GM21619 (cell line): ENCODE measurements around the gene TOM1L2.
"Not testable (repeated sequence)": the region's sequence is repeated elsewhere in the genome, so short reads cannot be mapped to it uniquely, and the experiment has no call there.

Source experiments
- ATAC-seq: cut with Tn5 transposase; IDR thresholded peaks from one replicate; pipeline ENCODE4 v1.9.1; 2021; ENCODE audit not compliant: unreplicated experiment

The TOM1L2 gene

GRCh38 chr17:17971431-17972125, 622 bp downstream of the TOM1L2 start:
- no peak for ATAC-seq

DNA sequence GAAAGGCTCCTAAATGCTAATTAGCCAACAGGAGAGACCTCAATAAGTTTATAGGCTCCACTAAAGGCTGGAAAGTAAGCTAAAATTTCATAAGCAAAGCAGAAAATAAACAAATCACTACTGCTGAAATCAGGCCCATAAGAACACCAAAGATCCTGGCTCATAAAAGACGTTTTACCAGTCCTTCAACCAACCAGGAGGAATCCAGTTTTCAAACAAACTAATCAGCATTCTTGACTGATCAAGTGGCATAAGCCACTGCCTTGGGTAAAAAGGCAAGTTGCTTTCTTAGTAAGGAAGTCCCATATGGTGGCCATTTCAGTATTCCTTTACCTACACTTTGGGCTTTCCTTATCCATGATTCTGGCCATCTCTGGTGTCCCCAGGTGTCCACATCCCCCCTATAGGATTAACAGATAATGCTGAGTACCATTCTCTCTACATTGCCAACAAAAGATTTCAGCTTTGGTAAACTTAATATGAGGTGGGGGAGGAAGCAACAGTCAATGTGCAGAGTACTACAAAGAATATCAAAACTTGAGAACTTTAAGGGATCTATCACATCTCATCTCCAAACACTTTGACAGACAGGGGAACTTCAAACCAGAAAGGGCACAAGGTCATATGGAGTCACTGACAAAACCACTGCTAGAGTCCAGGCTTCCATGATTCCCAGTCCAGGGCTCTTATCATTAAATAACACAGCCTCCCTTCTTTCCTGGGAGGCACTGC, 1.3 kb downstream of the TOM1L2 start:
- no peak for ATAC-seq

DNA sequence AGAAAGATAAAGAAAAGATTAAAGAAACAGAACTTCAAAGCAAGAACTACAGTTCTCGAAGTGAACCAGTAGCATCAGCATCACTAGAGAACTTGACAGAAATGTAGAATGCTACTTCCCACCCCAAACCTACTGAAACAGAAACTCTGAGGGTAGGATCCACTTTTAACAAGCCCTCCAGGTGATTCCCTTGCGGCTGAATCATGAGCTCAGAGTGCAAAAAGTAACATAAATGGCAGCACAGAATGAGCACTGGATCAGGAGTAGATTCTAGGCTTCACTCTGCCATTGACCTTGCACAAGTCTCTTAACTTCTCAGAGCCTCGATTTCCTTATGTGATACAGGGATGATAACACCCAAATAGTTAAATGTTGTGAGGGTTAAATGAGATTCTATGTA, 5.8 kb downstream of the TOM1L2 start:
- no peak for ATAC-seq

GRCh38 chr17:17965152-17965721, 7.0 kb downstream of the TOM1L2 start:
- ATAC-seq: no peak

DNA sequence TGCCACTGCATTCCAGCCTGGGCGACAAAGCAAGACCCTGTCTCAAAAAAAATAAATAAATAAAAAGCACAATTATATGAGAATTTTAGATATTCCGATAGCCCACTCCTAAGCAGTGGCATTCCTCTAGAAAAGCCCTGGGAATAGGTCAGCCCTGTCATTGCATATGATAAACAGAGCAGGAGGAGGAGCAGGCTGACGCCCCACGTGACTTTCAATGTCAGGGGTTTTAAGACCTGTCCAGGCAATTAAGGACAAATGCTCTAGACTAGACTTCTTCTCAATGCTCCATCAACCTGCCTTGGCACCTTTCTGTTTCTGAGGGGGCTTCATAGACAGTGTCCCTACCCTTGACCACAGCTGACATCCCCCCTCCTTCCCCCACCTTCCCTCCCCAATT, 7.5 kb downstream of the TOM1L2 start:
- no peak for ATAC-seq

- ATAC-seq: no peak
Observed at GRCh38 chr17:17963694-17964436, 8.3 kb downstream of the TOM1L2 start.

GRCh38 chr17:17963066-17963465, 9.1 kb downstream of the TOM1L2 start:
- ATAC-seq: no peak

- ATAC-seq: no peak
Observed at GRCh38 chr17:17960500-17961030, 11.6 kb downstream of the TOM1L2 start.

DNA sequence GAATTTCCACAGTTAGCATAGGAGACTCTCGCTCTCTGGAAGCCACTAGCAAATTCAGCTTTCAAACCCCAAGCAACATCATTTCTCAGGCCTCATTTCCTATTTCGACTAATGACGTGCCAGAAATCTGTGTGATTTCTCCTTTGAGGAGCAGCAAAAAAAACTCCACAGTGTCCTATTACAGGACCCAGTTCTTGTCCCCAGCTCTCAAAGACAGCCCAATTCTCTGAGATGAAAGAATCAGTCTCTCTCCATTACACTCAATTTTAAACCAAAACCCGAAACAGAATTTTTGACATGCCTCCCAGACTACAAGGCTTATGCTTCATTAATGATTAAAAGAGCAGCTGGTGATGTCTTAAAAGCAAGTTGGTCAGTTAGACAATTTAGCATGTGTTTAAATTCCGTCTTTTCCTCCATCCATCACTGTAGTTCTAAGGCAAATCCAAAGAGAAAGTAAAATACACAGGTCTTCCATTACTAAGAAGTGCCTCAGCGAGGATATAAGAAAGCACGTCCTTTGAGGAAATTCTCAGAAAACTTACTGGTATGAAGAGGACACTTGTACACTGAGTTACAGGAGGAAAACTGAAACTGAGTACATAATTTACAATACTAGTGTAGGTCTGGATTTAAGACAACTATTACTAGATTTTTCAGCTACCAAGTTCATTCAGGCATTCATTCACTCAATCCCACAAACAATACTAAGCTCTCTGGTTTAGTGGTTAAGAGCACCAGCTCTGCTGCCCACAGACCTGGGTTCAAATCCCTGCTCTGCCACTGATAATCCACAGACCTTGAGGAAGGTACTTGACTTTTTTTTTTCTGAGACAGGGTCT, 12.5 kb downstream of the TOM1L2 start:
- ATAC-seq: peak; percentile 71

DNA sequence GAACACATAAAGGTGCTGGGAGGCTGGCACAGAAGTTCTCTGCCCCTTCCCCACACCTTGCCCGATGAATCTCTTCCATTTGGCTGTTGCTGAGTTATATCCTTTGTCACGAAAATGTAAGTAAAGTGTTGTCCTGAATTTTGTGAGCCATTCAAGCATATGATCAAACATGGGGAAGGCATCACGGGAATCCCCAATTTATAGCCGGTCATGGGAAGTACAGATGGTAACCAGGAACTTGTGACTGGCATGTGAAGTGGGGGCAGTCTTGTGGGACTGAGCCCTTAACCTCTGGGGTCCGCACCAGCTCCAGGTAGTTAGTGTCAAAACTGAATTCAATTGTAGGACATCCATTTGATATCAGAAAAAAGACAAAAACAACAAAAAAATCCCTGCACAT, 13.2 kb downstream of the TOM1L2 start:
- no peak for ATAC-seq

DNA sequence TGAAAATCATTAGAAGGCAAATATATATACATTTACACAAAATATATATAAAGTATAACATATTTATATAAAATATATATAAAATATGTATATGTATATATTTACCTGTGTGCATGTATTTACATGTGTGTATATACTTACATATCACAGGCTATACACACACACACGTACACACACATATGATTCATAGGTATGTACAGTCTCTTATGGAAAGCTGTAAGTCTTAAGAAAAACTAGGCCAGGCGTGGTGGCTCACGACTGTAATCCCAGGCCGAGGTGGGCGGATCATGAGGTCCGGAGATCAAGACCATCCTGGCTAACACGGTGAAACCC, 14.7 kb downstream of the TOM1L2 start:
- no peak for ATAC-seq

GRCh38 chr17:17955790-17956341, 16.3 kb downstream of the TOM1L2 start:
- not testable (repeated sequence) for ATAC-seq

DNA sequence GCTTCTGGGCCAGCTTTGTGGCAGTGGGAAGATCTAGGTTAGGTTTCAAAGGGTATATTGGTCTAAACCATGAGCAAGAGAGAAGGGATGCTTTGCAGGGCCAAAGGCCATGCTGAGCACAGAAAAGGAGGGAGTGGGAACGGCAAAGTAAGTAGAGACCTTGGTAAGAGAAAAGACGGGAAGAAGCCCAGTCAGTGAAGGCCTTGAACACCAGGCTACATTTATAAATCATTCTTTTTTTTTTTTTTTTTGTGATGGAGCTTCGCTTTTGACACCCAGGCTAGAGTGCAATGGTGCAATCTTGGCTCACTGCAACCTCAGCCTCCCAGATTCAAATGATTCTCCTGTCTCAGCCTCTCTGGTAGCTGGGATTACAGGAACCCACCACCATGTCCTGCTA, 18.1 kb downstream of the TOM1L2 start:
- ATAC-seq: no peak

- ATAC-seq: no peak
Observed at GRCh38 chr17:17952691-17953090, 19.5 kb downstream of the TOM1L2 start.

- ATAC-seq: no peak
Observed at GRCh38 chr17:17951524-17951923, 20.7 kb downstream of the TOM1L2 start.

GRCh38 chr17:17950806-17951205, 21.4 kb downstream of the TOM1L2 start:
- no peak for ATAC-seq

GRCh38 chr17:17950347-17950746, 21.9 kb downstream of the TOM1L2 start:
- no peak for ATAC-seq

DNA sequence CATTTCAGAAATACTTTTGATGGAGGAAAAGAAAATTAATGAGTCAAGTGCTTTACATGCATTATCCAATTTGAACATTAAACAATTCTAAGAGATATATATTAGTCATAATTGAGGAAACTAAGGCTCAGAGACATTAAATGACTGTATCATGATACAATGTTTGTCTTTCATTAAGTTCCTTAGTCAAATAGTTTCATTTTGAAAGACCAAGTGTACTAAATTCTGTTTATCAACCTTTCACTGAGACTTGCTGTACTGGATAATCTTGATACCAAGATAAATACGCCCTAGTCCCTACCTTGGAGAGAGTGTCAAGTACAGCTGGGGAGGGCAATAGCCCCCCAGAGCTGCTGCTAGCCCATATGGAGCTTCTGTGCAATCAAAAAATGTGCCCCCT, 24.2 kb downstream of the TOM1L2 start:
- ATAC-seq: no peak

- ATAC-seq: no peak
Observed at GRCh38 chr17:17947309-17947708, 24.9 kb downstream of the TOM1L2 start.

GRCh38 chr17:17946093-17946492, 26.1 kb downstream of the TOM1L2 start:
- no peak for ATAC-seq
